Ammon's horn (tissue), 1 donor: ENCODE measurements around the gene SREBF2.
A peak's percentile ranks its signal among the peaks of the same experiment; 100 is the strongest.

ENCODE experiments used
- DNase-seq: peaks from one replicate; pipeline ENCODE4 v3.0.0-alpha.2; 2016; ENCODE audit warnings: low spot score

SREBF2 gene

GRCh38 chr22:41922328-41922727 lies 89.4 kb downstream of the SREBF2 start:
- DNase-seq: no peak

DNA sequence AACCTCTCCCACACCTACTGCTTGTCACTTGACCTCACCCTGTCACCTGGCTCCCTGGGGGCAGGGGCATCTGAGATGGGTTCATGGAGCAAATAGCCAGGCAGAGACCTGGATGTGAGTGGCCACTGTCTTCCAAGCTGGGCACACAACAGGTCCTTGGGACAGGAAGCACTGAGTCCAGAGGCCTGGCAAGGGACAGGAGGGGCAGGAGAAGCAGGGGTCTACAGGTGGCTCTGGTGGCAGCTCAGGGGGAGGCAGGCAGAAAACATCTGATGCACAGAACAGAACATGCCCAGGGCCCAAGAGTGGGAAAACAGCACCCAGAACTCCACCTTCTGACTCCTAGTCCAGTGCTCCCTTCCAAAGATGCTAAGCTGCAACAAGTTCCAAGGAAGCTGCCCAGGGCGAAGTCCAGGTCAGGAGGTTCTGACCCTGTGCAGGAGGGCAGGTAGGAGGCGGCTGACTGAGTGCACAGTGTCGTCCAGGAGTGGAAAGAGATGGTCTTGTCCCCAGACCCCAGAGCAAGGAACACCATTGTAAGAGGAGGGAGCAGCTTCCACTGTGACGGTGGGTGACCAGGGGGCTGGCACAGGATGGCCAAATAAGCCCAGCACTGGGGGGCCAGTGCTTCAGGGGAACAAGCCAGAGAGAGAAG lies 90.2 kb downstream of the SREBF2 start:
- DNase-seq: no peak

GRCh38 chr22:41923595-41924276 lies 90.8 kb downstream of the SREBF2 start:
- DNase-seq: no peak

- no peak for DNase-seq
These were observed 93.0 kb downstream of the SREBF2 start for GRCh38 chr22:41925783-41926460.

- DNase-seq: peak; percentile 2
These were observed 94.9 kb downstream of the SREBF2 start for GRCh38 chr22:41927813-41928212.

GRCh38 chr22:41928593-41929417 lies 95.9 kb downstream of the SREBF2 start:
- no peak for DNase-seq

- no peak for DNase-seq
These were observed 96.5 kb downstream of the SREBF2 start for GRCh38 chr22:41929418-41929810.

DNA sequence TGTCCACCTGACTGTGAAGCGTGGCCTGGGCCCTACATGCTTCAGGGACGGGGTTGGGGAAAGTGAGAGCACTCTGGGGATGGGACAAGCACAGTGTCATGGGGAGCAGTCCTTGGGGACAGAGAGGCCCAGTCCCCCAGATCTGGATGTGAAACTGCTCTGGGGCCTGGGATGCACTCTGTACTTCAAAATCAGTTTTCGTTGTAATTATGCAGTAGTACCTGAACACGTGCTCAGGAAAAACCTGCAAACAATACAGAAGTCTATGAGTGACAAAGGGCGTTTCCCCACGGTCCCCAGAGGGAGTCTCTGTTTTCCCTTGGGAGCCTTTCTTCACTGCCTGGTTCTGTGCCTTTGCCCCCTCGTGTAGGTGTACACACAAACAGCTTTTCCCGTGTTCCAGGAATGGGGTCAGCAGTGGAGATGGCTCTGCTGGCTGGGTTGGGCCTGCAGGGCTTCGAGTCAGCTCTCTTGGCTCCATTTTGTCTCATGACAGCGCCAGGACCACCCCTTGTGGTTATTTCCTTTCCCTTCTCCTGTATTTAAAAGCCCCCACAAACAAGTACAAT lies 98.9 kb downstream of the SREBF2 start:
- no peak for DNase-seq

DNA sequence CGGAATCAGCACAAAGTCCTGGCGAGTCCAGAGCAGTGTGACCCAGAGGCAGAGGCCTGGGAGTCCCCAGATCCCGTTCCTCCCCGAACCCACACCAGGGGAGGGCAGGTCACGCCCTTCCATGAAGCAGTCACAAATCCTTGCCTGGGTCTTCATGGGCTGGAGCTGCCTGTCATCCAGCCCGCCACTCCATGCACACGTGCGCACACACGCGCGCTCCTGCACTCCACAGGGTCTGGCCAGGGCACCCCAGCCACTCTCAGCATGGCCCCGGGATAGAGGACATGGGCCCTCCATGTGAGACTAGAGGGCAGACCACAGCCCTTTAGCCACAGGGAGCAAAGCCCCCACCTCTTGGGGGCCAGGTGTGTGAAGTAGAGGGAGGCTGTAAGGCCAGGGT lies 99.4 kb downstream of the SREBF2 start:
- DNase-seq: no peak

GRCh38 chr22:41933411-41934177 lies 100.7 kb downstream of the SREBF2 start:
- no peak for DNase-seq

- no peak for DNase-seq
These were observed 101.5 kb downstream of the SREBF2 start for GRCh38 chr22:41934284-41935014.

DNA sequence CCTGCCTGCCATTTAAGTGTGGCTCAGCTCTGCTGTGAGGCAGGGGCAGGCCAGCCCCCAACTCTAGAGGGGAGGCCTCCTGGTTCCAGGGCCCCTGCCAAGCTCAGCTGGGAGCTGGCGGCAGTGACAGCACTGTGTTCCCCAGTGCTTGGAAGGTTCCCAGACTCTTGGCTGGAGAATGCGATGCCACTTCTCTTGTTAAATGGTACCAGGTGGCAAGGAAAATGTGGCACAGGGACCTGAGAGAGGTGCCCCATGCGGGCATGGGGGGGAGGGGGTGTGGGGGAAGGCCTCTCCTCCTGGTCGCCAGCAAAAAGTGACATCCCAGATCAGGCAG lies 102.1 kb downstream of the SREBF2 start:
- peak; percentile 69 for DNase-seq

GRCh38 chr22:41935509-41935908 lies 102.6 kb downstream of the SREBF2 start:
- DNase-seq: no peak

- DNase-seq: no peak
These were observed 103.9 kb downstream of the SREBF2 start for GRCh38 chr22:41936894-41937169.

DNA sequence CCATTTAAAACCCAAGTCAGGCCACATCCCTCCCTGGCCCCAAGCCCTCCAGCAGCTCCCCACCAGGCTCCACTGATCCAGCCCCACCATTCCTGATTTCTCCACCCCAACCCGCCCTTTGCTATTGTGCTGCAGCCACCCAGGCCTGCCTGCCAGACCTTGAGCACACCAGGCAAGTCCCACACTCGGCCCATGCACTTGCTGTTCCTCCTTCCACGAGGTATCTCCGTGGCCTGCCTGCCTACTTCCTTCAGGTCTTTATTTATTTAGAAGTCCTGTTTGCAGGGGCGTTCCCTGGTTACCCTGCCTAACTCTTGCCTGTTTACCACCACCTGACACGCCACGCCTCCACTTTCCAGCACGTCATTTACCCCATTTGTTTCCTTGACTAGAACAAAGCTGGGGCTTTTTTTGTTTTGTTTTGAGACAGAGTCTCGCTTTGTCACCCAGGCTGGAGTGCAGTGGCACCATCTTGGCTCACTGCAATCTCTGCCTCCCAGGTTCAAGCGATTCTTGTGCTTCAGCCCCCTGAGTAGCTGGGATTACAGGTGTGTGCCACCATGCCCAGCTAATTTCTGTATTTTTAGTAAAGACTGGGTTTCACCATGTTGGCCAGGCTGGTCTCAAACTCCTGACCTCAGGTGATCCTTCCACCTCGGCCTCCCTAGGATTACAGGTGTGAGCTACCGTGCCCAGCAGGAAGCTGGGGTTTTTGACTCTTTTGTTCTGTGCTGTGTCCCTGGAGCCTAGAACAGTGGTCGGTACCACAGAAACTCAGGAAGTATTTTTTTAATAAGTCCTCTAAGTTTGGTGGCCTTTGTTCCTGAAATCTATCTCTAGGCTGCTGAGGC lies 107.3 kb downstream of the SREBF2 start:
- peak; percentile 84 for DNase-seq

DNA sequence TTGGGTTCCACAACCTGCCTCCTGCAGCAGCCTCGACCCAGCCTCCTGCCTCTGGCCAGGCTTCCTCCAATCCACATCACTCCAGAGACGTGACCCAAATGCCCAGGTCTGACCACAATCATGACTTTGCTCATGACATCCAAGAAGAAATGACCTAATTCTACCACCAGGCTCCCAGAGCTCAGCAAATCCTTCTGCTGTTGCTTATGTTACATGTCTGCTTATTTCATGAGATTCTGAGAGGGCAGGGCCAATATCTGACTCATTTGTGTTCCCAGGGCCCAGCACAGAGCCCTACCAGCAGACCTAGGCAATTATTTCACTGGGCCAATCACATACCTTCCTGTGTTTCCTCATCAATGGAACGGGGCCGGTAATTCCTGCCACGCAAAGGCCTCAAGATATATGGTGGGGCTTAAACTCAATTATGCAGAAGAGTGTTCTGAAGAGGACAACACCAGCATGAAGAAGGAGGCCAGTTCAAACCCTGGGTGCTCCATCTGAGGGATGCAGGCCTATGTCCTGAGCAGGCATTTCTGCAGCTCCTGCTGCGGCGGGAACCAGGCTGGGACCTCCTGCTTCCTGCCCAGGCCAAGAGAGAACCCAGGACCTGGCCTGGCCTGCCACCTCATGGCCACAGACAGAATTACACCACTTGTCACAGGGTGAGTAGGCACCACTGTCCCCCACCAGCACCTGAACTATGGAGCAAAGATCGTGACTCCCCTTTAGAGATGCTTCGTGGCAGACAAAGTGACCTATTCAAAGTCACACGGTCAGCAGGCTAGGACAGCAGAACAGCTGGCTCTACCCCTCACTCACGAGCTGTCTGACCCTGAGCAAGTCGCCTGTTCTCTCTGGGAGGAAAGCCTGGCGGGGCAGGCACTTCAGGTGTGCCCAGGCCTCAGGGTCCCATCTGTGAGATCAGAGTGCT lies 108.2 kb downstream of the SREBF2 start:
- DNase-seq: peak; percentile 94

GRCh38 chr22:41943661-41944209 lies 110.8 kb downstream of the SREBF2 start:
- no peak for DNase-seq

GRCh38 chr22:41946629-41947423 lies 113.9 kb downstream of the SREBF2 start, which contains the start of gene CENPM:
CENPM (minus strand) TSS chr22:41947152; CDS start chr22:41947076, 76 bp downstream.
- DNase-seq: peak; percentile 95
